EL (cell line): ENCODE measurements around the gene RBM17.
"Not testable (repeated sequence)": the region's sequence is repeated elsewhere in the genome, so short reads cannot be mapped to it uniquely, and the experiment has no call there.

Experiments used
- DNase-seq: peaks from one replicate; pipeline ENCODE4 v3.0.0-alpha.2; 2016

The RBM17 gene

DNA sequence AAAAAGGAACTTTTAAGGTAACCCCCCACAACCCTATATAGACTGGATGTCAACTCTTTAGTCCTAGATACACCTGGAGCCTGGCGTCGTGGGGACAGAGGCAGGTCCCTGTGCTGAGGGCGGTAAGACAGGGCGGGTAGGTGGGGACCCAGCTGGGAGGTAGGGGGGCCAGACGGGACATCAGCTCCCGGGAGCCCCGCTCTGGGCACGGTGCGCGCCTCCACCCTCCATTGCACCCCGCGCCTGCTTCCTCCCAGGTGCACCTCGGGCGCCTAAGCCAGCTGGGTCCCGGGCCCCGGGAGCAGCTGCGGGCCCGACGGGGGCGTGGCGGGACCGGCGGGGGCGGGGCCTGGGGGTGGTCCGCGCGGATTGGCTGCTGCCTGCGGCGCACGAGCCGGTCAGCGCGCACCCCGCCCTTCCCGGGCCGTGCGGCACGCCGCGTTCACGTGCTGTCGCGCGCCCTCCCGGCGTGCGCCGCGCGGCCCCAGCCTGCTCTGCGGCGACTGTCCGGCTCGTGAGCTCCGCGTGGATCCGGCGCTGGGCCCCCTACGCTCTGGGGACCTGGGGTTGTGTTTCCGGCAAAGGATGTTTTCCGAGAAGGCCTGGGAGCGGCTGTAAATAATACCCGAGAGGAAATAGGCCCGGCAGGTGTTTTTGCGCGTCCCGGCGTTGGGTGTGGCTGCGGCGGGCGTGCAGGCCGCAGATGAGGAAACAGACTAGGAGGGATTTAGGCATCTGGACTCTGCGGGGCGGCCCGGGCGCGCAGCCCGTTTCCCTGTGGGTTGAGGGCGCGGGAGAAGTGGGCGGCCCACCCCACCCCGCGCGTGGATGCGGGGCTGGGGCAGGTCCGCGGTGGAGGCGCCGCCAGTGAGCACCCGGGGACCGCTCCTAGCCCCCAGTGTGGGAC is 74.8 kb downstream of the RBM17 start:
- peak; percentile 86 for DNase-seq

- no peak for DNase-seq
These were observed 75.6 kb downstream of the RBM17 start for GRCh38 chr10:6164271-6165095.

GRCh38 chr10:6165221-6165725 is 76.4 kb downstream of the RBM17 start:
- no peak for DNase-seq

DNA sequence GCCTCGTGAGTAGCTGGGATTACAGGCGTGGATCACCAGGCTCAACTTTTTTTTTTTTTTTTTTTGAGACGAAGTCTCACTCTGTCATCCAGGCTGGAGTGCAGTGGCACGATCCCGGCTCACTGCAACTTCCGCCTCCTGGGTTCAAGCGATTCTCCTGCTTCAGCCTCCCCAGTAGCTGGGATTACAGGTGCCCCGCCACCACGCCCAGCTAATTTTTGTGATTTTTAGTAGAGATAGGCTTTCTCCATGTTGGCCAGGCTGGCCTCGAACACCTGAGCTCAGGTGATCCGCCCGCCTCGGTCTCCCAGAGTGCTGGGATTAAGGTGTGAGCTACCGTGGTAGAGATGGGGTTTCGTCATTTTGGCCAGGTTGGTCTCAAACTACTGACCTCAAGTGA is 77.1 kb downstream of the RBM17 start:
- DNase-seq: not testable (repeated sequence)
